ENCODE results near the gene IMP4. TPM values are rescaled to one million over a fixed set of nuclear protein-coding genes. Genes with fewer than 3 reads are reported as not detected.

Gene IMP4
- total and polyA plus RNA-seq, 2 of the 13 experiments (the other 11 are each of a cell fraction or from before 2014, with no cell fraction given), result 142 to 158 TPM

DNA sequence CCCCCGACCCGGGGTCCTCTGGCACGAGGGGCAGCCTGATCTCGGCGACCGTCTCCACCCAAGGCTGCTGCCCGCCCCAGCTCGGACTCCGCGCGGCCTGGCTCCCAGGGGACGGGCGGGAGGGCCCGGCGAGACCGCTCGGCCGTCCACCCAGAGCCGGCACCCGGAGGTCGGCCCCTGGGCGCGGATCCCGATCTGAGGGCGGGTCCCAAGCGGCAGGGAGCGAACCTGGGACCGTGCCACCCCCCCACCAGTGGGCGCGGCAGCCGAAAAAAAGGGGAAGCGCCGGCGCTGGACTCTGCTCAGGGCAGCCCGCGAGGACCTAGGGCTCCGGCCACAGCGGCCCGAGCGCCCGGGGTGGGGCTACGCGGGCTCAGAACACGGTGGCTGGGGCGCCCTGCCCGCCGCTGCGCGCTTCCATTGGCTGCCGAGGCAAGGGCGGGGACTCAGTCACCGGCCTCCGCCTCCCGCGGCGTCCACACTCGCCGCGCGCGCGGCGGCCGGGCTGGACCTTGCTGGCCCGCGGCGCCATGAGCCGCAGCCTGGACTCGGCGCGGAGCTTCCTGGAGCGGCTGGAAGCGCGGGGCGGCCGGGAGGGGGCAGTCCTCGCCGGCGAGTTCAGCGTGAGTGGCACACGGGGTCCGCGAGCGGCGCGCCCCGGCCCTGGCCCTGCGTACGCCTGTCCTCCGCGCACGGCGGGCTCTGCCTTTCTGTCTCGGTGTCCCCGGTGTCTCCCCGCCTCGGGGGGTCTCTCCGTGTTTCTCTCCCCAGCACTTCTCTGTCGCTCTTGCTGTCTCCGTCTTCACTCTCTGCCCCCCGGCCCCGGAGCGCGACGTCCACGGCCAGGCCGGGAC is 13.1 kb downstream of the IMP4 start, which contains the start of gene PTPN18 (continued):
- TF ChIP-seq, protein P1, sequence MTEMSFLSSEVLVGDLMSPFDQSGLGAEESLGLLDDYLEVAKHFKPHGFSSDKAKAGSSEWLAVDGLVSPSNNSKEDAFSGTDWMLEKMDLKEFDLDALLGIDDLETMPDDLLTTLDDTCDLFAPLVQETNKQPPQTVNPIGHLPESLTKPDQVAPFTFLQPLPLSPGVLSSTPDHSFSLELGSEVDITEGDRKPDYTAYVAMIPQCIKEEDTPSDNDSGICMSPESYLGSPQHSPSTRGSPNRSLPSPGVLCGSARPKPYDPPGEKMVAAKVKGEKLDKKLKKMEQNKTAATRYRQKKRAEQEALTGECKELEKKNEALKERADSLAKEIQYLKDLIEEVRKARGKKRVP (CRISPR knock-in tag; IDR thresholded peaks at IDR 0.05), result peak in 1 of 2 experiments; percentile 74; a peak in 1 of 4 replicates
- TF ChIP-seq ZBTB33 (CRISPR knock-in tag; IDR thresholded peaks at IDR 0.05) (no peak), HIC2 (CRISPR knock-in tag; IDR thresholded peaks at IDR 0.05; ENCODE audit: low read depth) (no peak; the same call in 1 of the 2 replicates), DMAP1 (CRISPR knock-in tag; IDR thresholded peaks at IDR 0.05) (0 out of 2 replicates have a peak, but pooled peaks have one; percentile 32), RFX3 (CRISPR knock-in tag; IDR thresholded peaks at IDR 0.05) (no peak), PTBP1 (IDR thresholded peaks at IDR 0.05; ENCODE audit: low read depth, low read length, poor library complexity, severe bottlenecking) (no peak), CBX1 (IDR thresholded peaks at IDR 0.05; ENCODE audit: low read depth) (peak; percentile 22), ZNF224 (CRISPR knock-in tag; IDR thresholded peaks at IDR 0.05) (no peak), ZNF275 (CRISPR knock-in tag; IDR thresholded peaks at IDR 0.05; ENCODE audit: borderline replicate concordance) (no peak), CC2D1A (CRISPR knock-in tag; IDR thresholded peaks at IDR 0.05) (no peak), SETDB1 (CRISPR knock-in tag; IDR thresholded peaks at IDR 0.05; ENCODE audit: borderline replicate concordance) (no peak), SP2 (CRISPR knock-in tag; IDR thresholded peaks at IDR 0.05) (peak; percentile 11; the same call in 1 of the 2 replicates), NCOA2 (CRISPR knock-in tag; IDR thresholded peaks at IDR 0.05) (peak; percentile 7; the same call in 1 of the 2 replicates), ELF1 (CRISPR knock-in tag; IDR thresholded peaks at IDR 0.05) (peak; percentile 15; the same call in 1 of the 2 replicates)
- TF ChIP-seq, protein P2, sequence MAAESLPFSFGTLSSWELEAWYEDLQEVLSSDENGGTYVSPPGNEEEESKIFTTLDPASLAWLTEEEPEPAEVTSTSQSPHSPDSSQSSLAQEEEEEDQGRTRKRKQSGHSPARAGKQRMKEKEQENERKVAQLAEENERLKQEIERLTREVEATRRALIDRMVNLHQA (CRISPR knock-in tag; IDR thresholded peaks at IDR 0.05), result no peak
- TF ChIP-seq, protein P3, sequence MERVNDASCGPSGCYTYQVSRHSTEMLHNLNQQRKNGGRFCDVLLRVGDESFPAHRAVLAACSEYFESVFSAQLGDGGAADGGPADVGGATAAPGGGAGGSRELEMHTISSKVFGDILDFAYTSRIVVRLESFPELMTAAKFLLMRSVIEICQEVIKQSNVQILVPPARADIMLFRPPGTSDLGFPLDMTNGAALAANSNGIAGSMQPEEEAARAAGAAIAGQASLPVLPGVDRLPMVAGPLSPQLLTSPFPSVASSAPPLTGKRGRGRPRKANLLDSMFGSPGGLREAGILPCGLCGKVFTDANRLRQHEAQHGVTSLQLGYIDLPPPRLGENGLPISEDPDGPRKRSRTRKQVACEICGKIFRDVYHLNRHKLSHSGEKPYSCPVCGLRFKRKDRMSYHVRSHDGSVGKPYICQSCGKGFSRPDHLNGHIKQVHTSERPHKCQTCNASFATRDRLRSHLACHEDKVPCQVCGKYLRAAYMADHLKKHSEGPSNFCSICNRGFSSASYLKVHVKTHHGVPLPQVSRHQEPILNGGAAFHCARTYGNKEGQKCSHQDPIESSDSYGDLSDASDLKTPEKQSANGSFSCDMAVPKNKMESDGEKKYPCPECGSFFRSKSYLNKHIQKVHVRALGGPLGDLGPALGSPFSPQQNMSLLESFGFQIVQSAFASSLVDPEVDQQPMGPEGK (CRISPR knock-in tag; IDR thresholded peaks at IDR 0.05), result peak; percentile 87
- TF ChIP-seq, protein P4, sequence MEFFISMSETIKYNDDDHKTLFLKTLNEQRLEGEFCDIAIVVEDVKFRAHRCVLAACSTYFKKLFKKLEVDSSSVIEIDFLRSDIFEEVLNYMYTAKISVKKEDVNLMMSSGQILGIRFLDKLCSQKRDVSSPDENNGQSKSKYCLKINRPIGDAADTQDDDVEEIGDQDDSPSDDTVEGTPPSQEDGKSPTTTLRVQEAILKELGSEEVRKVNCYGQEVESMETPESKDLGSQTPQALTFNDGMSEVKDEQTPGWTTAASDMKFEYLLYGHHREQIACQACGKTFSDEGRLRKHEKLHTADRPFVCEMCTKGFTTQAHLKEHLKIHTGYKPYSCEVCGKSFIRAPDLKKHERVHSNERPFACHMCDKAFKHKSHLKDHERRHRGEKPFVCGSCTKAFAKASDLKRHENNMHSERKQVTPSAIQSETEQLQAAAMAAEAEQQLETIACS (CRISPR knock-in tag; IDR thresholded peaks at IDR 0.05), result no peak
